Limb (tissue), 2 donors: ENCODE results near the gene CTSE.
"Not testable (repeated sequence)": the region's sequence is repeated elsewhere in the genome, so short reads cannot be mapped to it uniquely, and the experiment has no call there.

ENCODE experiments used
- DNase-seq, 2 donors: peaks; one replicate each; pipeline ENCODE4 v3.0.0-alpha.2; 2016; ENCODE audit errors: extremely low spot score in 2 of 2

Gene CTSE

GRCh38 chr1:206015071-206015470 lies 8.6 kb downstream of the CTSE start:
- no peak for DNase-seq

- no peak for DNase-seq
Observed at GRCh38 chr1:206014601-206015000, 9.1 kb downstream of the CTSE start.

GRCh38 chr1:206013026-206013795 lies 10.5 kb downstream of the CTSE start:
- DNase-seq: no peak

- DNase-seq: no peak
Observed at GRCh38 chr1:206012086-206012859, 11.4 kb downstream of the CTSE start.

- no peak for DNase-seq
Observed at GRCh38 chr1:206011057-206011456, 12.6 kb downstream of the CTSE start.

GRCh38 chr1:206010060-206010459 lies 13.6 kb downstream of the CTSE start:
- no peak for DNase-seq

- DNase-seq: no peak
Observed at GRCh38 chr1:206006946-206007345, 16.7 kb downstream of the CTSE start.

- DNase-seq: no peak
Observed at GRCh38 chr1:206005778-206006180, 17.9 kb downstream of the CTSE start.

- DNase-seq: no peak
Observed at GRCh38 chr1:206005234-206005633, 18.5 kb downstream of the CTSE start.

GRCh38 chr1:206004826-206005225 lies 18.9 kb downstream of the CTSE start:
- DNase-seq: peak in 1 of 2 donors; percentile 33

GRCh38 chr1:206003854-206004800 lies 19.6 kb downstream of the CTSE start:
- DNase-seq: peak in 1 of 2 donors; percentile 18

GRCh38 chr1:206002871-206003801 lies 20.6 kb downstream of the CTSE start, which contains the start of gene RAB7B:
TSS of gene RAB7B (minus strand) at chr1:206003395. CDS start at chr1:205994135, 9,260 bp downstream.
- DNase-seq: peak; percentile 57 to 60

GRCh38 chr1:206002160-206002559 lies 21.5 kb downstream of the CTSE start:
- DNase-seq: peak in 1 of 2 donors; percentile 8

GRCh38 chr1:206001476-206001888 lies 22.2 kb downstream of the CTSE start:
- peak in 1 of 2 donors; percentile 24 for DNase-seq

GRCh38 chr1:206000641-206001339 lies 22.9 kb downstream of the CTSE start:
- peak in 1 of 2 donors; percentile 12 for DNase-seq

- peak in 1 of 2 donors; percentile 35 for DNase-seq
Observed at GRCh38 chr1:205998457-205999241, 25.0 kb downstream of the CTSE start.

- not testable (repeated sequence) for DNase-seq
Observed at GRCh38 chr1:205996641-205997040, 27.1 kb downstream of the CTSE start.

- DNase-seq: peak; percentile 32 to 71
Observed at GRCh38 chr1:205994346-205994745, 29.3 kb downstream of the CTSE start.

- no peak for DNase-seq
Observed at GRCh38 chr1:205993068-205993467, 30.6 kb downstream of the CTSE start.
